ENCODE results near the gene ABHD6. TPM values are rescaled to one million over a fixed set of nuclear protein-coding genes. Genes with fewer than 3 reads are reported as not detected.

The ABHD6 gene
- total RNA-seq, 1 donor from 2014 or later = 3.9 TPM

DNA sequence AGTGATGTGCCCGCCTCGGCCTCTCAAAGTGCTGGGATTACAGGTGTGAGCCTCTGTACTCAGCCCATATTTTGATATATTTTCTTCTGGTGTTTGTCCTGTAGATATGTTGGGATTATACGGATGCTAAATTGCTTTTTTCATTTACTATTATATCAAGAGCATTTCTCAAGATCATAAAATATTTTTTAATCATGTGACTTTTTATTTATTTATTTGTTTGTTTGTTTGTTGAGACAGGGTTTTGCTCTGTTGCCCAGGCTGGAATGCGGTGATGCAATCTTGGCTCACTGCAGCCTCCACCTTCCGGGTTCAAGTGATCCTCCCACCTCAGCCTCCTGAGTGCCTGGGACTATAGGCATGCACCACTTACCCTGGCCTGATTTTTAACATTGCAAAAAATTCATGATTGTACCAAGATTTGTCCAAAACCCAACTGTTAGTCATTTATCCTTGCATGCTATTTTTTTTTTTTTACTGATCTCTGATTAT, 92.4 kb downstream of the ABHD6 start:
- no peak overlapping the region for H3K4me2 ChIP-seq (ENCODE audit: low read length)
- no peaks in the 10 kb centered on the region for H3K36me3 ChIP-seq (ENCODE audit: insufficient read depth, low read length)
- no peaks in the 10 kb centered on the region for H3K9me3 Mint-ChIP-seq (ENCODE audit: unreplicated experiment)
- H4K20me1 ChIP-seq (ENCODE audit: insufficient read depth, low read length) = no peaks in the 10 kb centered on the region
- H3K36me3 Mint-ChIP-seq (ENCODE audit: low read depth, unreplicated experiment) = no peaks in the 10 kb centered on the region
- peaks cover 14% of the 10 kb centered on the region for H3K4me1 Mint-ChIP-seq (ENCODE audit: low read depth, unreplicated experiment)
- peaks cover 18% of the 10 kb centered on the region for H3K79me2 ChIP-seq (ENCODE audit: insufficient read depth, low read length)
- TF ChIP-seq, protein P1, sequence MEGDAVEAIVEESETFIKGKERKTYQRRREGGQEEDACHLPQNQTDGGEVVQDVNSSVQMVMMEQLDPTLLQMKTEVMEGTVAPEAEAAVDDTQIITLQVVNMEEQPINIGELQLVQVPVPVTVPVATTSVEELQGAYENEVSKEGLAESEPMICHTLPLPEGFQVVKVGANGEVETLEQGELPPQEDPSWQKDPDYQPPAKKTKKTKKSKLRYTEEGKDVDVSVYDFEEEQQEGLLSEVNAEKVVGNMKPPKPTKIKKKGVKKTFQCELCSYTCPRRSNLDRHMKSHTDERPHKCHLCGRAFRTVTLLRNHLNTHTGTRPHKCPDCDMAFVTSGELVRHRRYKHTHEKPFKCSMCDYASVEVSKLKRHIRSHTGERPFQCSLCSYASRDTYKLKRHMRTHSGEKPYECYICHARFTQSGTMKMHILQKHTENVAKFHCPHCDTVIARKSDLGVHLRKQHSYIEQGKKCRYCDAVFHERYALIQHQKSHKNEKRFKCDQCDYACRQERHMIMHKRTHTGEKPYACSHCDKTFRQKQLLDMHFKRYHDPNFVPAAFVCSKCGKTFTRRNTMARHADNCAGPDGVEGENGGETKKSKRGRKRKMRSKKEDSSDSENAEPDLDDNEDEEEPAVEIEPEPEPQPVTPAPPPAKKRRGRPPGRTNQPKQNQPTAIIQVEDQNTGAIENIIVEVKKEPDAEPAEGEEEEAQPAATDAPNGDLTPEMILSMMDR (IDR thresholded peaks at IDR 0.05; ENCODE audit: insufficient read depth, low read depth, low read length) = no peak
- no peak for TF ChIP-seq EZH2 (IDR thresholded peaks at IDR 0.05; ENCODE audit: insufficient read depth, low read length)
- no peak overlapping the region for H3K27ac Mint-ChIP-seq (ENCODE audit: unreplicated experiment)
- H3K4me3 ChIP-seq (ENCODE audit: insufficient read depth, low read depth, low read length) = no peak overlapping the region
- no peak overlapping the region for H3K27ac ChIP-seq (ENCODE audit: low read depth, low read length)
- H3K4me3 Mint-ChIP-seq (ENCODE audit: unreplicated experiment) = no peak overlapping the region
- DNase-seq (ENCODE audit: low read depth) (no peak), FAIRE-seq (no peak)
- peaks cover 16% of the 10 kb centered on the region for H3K4me1 ChIP-seq (ENCODE audit: insufficient read depth, low read length)
- H3K9me3 ChIP-seq (ENCODE audit: insufficient read depth, low read depth, low read length) = no peaks in the 10 kb centered on the region
- H3K27me3 ChIP-seq (ENCODE audit: insufficient read depth, low read length) = no peaks in the 10 kb centered on the region
- H3K27me3 Mint-ChIP-seq (ENCODE audit: low read depth, unreplicated experiment) = peaks cover 5% of the 10 kb centered on the region
- H3K9ac ChIP-seq (ENCODE audit: low read length) = no peak overlapping the region
- no peak overlapping the region for H2AFZ ChIP-seq (ENCODE audit: low read depth, low read length)

DNA sequence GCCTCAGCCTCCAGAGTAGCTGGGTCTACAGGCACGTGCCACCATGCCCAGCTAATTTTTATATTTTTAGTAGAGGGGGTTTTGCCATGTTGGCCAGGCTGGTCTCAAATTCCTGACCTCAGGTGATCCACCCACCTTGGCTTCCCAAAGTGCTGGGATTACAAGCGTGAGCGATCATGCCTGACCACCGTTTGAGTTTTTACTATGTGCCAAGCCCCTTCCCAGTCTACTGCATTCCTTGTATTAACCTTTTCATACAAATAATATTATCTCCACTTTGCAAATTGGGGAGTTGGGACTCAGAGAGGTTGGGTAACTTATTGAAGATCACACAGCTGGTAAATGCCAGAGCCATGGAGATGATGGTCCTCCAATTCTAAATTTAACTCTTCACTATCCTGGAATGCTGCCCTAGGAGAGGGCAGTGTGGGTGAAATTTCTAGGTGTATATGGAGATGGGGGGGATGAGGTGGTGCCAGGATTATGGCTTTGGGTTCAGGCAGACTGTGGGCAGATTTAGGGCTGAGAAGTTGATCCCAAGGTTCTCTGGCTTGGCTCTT, 94.1 kb downstream of the ABHD6 start:
- peak overlapping the region; percentile 51 for H3K27ac Mint-ChIP-seq (ENCODE audit: unreplicated experiment)
- H3K36me3 ChIP-seq (ENCODE audit: insufficient read depth, low read length) = no peaks in the 10 kb centered on the region
- H3K9ac ChIP-seq (ENCODE audit: low read length) = no peak overlapping the region
- H3K4me1 ChIP-seq (ENCODE audit: insufficient read depth, low read length) = peaks cover 24% of the 10 kb centered on the region
- peaks cover 18% of the 10 kb centered on the region for H3K4me1 Mint-ChIP-seq (ENCODE audit: low read depth, unreplicated experiment)
- peak overlapping the region; percentile 41 for H3K4me3 Mint-ChIP-seq (ENCODE audit: unreplicated experiment)
- H3K4me3 ChIP-seq (ENCODE audit: insufficient read depth, low read depth, low read length) = no peak overlapping the region
- TF ChIP-seq, protein P1 (IDR thresholded peaks at IDR 0.05; ENCODE audit: insufficient read depth, low read depth, low read length) = no peak
- no peak for TF ChIP-seq EZH2 (IDR thresholded peaks at IDR 0.05; ENCODE audit: insufficient read depth, low read length)
- H3K27ac ChIP-seq (ENCODE audit: low read depth, low read length) = no peak overlapping the region
- DNase-seq (ENCODE audit: low read depth) = no peak
- H3K9me3 ChIP-seq (ENCODE audit: insufficient read depth, low read depth, low read length) = no peaks in the 10 kb centered on the region
- H4K20me1 ChIP-seq (ENCODE audit: insufficient read depth, low read length) = peaks cover 5% of the 10 kb centered on the region
- no peaks in the 10 kb centered on the region for H3K36me3 Mint-ChIP-seq (ENCODE audit: low read depth, unreplicated experiment)
- H3K27me3 ChIP-seq (ENCODE audit: insufficient read depth, low read length) = no peaks in the 10 kb centered on the region
- no peaks in the 10 kb centered on the region for H3K9me3 Mint-ChIP-seq (ENCODE audit: unreplicated experiment)
- H3K79me2 ChIP-seq (ENCODE audit: insufficient read depth, low read length) = peaks cover 23% of the 10 kb centered on the region
- no peak overlapping the region for H2AFZ ChIP-seq (ENCODE audit: low read depth, low read length)
- FAIRE-seq = no peak
- no peak overlapping the region for H3K4me2 ChIP-seq (ENCODE audit: low read length)
- peaks cover 5% of the 10 kb centered on the region for H3K27me3 Mint-ChIP-seq (ENCODE audit: low read depth, unreplicated experiment)

DNA sequence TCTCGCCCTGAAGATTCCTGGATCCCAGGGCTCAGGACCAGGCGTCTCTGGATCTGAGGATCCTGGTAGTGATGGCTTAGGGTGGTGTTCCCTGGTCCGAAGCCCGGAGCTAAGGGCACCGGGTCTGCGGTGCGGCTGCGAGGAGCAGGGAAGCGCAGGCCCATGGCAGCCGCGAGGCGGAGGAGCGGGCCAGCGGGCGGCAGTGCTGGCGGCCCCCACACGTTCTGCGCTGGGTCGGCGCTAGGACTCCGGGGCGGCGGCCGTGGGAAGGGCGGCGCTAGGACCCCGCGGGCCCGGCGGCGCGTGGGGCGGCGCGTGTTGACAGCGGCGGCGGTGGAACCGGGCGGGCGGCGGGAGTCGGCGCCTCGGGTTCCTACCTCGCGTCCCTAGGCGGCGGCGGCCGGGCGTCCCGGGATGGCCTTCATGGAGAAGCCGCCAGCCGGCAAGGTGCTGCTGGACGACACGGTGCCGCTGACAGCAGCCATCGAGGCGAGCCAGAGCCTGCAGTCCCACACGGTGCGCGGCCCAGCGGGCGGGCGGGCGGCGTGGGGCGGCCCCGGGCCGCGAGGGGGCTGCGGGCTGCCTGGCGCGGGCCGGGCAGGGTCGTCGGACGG, 95.1 kb downstream of the ABHD6 start, which contains the start of gene PXK:
PXK (plus strand) TSS at position 318 of the 614 bp plus-strand sequence; CDS start at position 415, 97 bp downstream.
- peak within 1 kb of the TSS; percentile 87 for H3K9ac ChIP-seq (ENCODE audit: low read length)
- TF ChIP-seq EZH2 (IDR thresholded peaks at IDR 0.05; ENCODE audit: insufficient read depth, low read length) = no peak
- TF ChIP-seq, protein P1 (IDR thresholded peaks at IDR 0.05; ENCODE audit: insufficient read depth, low read depth, low read length) = no peak
- H3K27ac ChIP-seq (ENCODE audit: low read depth, low read length) = peak within 1 kb of the TSS; percentile 54
- H3K9me3 ChIP-seq (ENCODE audit: insufficient read depth, low read depth, low read length) = no peaks in the 10 kb centered on the region
- H2AFZ ChIP-seq (ENCODE audit: low read depth, low read length) = peak within 1 kb of the TSS; percentile 95
- no peaks in the 10 kb centered on the region for H3K36me3 ChIP-seq (ENCODE audit: insufficient read depth, low read length)
- Mint-ChIP-seq H3K4me1 (ENCODE audit: low read depth, unreplicated experiment) (peaks cover 18% of the 10 kb centered on the region), H3K4me3 (ENCODE audit: unreplicated experiment) (peak within 1 kb of the TSS; percentile 99), H3K9me3 (ENCODE audit: unreplicated experiment) (no peaks in the 10 kb centered on the region), H3K27ac (ENCODE audit: unreplicated experiment) (peak within 1 kb of the TSS; percentile 51), H3K27me3 (ENCODE audit: low read depth, unreplicated experiment) (peaks cover 5% of the 10 kb centered on the region), H3K36me3 (ENCODE audit: low read depth, unreplicated experiment) (no peaks in the 10 kb centered on the region)
- peaks cover 5% of the 10 kb centered on the region for H4K20me1 ChIP-seq (ENCODE audit: insufficient read depth, low read length)
- H3K4me1 ChIP-seq (ENCODE audit: insufficient read depth, low read length) = peaks cover 24% of the 10 kb centered on the region
- no peak for FAIRE-seq
- peak; percentile 58 for DNase-seq (ENCODE audit: low read depth)
- H3K27me3 ChIP-seq (ENCODE audit: insufficient read depth, low read length) = no peaks in the 10 kb centered on the region
- peaks cover 33% of the 10 kb centered on the region for H3K79me2 ChIP-seq (ENCODE audit: insufficient read depth, low read length)
- H3K4me2 ChIP-seq (ENCODE audit: low read length) = peak within 1 kb of the TSS; percentile 97
- H3K4me3 ChIP-seq (ENCODE audit: insufficient read depth, low read depth, low read length) = peak within 1 kb of the TSS; percentile 79
